Globus pallidus (tissue), 1 donor: ENCODE measurements around the gene TRABD2B.
A peak's percentile ranks its signal among the peaks of the same experiment; 100 is the strongest.

Source experiments
- DNase-seq: peaks from one replicate; pipeline ENCODE4 v3.0.0-alpha.2; 2015; ENCODE audit warnings: low spot score

Gene TRABD2B

DNA sequence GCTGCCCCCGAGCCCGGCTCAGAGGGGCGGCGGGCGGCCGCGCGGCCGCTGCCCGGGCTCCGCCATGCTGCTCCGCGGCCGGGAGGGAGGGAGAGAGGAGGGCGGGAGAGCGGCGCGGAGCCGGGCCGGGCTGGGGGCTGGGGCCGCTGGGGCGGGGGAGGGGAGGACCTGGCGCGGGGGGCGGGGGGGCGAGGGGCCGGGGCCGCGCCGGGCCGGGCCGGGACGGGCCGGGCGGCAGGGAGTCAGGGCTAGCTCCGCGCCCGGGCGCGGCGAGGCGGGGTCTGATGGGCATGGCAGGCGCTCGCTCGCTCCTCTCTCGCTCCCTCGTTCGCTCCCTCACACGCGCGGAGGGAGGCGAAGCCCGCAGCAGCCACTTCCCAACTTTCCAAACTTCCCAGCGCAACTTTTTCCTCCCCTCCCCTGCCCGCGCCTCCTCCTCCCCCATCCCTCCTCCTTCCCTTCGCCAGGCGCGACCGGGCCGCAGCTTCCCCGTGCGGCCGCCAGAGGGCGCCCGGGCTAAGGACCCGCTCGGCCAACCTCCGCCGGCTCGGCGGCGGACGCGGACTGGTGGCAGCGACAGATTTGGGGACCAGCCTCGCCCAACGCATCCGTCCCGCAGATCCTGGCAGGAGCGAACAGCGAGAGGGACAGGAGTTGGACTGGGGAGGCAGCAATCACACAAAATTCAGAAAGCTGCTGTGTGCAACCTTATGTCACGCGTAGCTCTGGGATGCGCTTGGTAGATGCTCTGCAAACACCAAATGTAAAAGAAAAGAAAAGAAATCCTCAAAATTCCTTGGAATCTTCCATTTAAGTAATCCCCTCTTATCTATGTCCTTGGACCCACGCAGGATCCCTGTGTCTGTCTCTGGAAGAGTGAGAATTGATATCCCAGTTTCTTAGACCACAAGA is at the start of gene TRABD2B:
Gene TRABD2B (minus strand): TSS at position 97 of the 912 bp plus-strand sequence.
- peak; percentile 63 for DNase-seq

DNA sequence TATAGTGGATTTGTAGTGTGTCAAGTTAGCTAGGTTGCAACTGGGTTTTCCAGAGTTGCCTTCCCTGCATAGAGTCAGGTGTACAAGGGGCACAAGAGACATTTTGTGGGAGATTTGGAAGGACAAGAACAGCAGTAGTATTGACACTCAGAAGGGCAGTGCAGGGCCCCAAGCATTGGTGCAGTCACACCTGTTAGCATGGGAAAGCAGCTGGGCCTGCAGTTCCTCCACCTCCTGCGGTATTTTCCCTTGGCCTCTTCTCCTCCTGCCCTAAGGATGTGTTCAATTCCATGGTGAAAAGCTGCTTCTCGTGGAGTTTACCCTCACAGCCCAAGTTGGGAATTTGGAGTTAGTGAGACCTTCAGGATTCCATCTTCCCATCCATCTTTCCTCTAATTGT is 47.1 kb upstream of the TRABD2B start:
- no peak for DNase-seq

DNA sequence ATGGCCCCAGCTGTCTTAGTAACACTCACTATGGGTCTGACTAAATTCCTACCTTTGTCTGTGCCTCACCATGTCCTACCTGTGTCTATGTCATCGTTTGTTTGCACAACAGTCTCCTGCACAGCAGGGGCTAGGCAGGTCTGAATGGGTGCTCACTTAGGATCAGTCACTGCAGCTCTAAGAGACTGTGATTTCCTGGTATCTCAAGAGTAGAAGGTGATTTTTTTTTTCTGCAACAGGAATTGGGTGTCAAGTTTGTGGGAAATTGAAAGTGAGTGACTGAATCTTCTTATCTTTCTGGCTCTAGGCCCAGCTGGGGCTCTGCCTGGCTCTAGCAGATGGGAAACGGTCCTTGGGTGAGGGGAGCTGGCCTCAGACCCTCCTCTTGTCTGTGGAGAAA is 46.4 kb upstream of the TRABD2B start:
- DNase-seq, result no peak

DNA sequence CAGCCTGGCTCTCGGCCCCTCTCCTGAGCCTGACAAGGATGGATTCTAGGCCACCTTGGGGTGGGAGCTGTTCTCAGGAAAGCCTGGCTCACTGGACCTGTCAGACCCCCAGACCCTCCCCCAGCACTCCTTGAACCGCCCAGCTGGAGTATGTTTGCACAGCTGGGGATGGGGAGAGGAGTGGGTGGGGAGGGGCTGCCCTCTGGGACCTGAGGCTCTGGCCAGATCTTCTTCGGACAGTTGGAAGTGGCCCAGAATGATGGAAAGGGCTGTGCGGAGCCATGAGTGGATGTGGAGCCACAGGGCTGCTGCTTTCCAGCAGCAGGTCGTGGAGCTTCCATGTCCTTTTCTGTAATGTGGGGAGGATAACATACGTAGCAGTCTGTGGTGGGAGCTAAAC is 43.0 kb upstream of the TRABD2B start:
- DNase-seq, result no peak

DNA sequence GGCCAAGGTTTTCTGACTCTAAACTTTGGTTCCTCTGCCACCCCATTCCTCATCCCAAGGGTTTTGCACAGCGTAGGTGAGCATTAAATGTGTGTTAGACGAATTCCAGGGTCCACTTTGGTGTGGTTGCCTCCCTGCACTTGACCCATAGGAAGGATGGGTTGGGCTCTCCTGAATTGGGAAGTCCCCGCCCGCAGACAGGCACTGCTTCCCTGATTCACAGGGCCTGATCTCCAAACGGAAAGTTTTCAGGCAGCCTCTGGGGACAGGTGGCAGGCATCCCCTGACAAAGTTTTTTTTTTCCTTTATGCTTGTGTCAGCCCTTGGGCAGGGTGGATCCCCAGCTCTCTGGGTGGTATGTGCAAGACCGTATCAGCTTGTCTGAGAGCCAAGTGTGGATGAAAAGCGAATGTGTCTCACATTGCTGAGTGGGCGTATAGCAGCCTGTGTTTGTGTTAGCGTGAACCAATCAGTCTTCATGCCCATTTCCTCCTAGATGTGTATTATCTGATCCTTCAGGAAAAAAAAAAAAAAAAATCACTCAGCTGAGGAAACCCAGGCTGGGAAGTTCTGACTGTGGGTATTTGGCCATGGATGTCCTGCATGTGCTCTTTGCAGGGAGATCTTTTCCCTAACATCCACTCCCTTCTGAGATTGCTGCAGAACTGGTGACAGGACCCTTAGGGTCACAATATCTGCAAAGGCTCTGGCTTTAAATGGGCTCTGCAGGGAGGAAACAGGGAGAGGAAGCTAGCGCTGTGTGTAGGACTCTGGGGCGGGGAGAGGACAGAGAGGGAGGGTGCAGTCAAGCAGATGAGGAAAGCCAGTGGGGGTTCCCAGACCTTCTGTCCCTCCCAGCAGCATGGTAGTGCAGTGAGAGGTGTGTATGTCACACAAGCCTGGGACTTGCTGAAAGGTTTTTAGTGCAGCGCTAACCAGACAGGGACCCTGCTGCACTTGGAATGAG is 42.2 kb upstream of the TRABD2B start:
- DNase-seq, result no peak

DNA sequence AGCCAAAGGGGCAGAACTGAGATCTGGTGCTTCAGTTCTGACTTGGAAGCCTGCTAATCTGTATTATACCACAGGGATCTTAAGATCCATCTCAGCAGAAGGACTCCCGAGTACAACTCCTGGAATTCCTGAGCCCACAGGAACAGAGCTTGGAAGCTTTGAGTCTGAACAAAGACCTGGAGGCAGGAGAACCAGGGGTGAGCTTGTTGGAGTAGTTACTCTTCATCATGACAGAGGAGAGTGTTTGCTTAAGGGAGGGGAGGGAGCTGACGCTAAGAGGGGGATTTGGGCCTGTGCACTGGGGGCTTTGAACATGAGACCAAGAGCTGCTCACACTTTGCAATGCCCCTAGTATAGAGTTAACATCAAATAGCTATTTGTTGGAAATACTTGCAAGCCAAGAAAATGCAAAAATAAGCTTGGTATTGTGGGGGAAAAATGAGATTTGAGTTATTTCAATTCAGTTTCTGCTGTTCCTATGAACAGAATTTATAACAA is 41.1 kb upstream of the TRABD2B start:
- no peak for DNase-seq

DNA sequence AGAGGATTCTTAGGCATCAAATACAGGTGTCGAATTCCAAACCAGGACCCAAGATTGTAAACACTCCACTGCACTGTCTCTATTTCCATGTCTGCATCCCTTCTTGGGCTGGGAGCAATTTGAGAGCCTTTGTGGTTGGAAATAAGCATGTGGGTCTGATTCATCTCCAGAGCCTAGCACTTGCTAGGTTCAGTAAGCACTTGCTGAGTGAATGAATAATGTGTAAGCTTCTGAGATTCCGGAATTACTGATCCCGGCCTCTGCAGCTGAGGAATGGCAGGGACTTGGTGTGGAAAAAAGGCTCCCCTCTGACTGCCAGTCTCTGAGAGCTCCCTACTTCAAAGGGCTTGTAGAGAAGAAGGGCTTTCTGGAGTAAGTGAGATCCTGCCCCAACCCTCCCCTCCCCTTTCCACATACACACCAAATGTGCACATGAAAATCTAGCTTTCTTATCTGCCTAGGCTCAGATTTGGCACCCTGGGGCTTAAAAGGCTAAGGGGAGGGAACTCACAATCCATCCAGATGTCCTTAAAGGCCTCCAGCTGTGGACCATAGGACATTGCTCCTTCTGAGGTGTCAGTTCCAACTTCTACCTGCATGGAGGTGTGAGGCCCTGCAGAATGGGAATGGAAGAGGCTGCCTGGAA is 39.6 kb upstream of the TRABD2B start:
- no peak for DNase-seq

DNA sequence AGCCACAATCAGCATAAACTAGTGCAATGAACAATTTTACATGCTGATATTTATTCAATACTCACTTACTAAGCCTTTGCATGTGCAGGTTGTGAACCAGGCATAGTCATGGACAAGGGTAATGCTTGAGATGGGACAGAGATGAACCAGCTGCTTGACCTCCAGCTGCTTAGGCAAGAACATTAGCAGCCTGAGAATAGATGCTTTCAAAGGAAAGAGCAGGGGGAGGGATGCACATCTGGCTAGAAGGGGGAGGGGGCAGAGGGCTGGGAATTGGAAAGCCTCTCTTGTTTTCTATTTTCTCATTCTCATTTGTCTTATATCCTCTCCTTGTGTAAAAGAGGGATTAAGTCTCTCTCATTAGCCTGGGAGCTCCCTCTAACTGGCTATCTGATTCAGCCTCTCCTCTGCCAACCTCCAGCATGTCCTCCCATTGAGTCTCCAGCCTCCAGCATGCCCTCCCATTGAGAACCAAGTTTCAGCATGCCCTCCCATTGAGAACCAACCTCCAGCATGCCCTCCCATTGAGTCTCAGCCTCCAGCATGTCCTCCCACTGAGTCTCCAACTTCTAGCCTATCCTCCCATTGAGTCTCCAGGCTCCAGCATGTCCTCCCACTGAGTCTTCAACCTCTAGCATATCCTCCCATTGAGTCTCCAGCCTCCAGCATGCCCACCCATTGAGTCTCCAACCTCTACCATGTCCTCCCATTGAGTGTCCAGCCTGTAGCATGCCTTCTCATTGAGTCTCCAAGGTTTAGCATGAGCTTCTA is 38.4 kb upstream of the TRABD2B start:
- DNase-seq, result peak; percentile 60

DNA sequence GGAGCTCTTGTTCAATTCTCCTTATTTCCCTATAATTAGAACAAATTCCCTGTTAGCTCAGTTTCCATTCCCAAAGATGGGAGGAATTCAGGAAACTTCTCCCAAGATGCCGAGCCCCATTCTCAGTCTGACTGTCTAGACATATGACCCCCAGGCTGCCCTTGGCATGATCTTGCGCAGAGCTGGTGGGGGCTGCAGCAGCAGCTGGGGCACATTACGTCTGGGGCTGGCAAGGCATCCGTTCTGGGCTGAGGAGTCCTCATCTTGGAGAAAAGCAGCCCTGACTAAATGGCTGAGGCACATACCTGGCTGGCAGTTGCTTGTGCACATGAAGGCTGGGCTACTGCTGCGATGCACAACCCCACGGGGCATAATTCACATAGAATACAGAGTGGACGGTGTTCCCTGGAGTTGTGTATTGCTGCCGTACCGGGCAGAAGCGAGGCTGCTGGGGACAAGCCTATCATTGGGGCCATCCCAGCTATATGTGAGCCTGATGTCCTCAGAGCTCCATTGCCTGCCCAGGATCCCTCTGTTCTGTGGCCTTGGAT is 36.4 kb upstream of the TRABD2B start:
- DNase-seq, result no peak

DNA sequence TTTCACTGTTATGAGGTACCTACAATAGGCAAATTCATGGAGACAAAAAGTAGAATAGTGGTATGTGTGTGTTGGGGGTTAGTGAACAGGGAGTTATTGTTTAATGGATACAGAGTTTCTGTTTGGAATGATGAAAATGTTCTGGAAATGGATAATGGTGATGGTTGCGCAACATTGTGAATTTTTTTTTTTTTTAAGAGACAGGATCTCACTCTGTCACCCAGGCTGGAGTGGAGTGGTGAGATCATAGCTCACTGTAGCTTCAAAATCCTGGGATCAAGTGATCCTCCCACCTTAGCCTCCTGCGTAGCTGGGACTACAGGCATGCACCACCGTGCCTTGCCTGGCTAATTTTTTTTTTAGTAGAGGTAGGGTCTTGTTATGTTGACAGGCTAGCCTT is 34.5 kb upstream of the TRABD2B start:
- DNase-seq, result no peak

DNA sequence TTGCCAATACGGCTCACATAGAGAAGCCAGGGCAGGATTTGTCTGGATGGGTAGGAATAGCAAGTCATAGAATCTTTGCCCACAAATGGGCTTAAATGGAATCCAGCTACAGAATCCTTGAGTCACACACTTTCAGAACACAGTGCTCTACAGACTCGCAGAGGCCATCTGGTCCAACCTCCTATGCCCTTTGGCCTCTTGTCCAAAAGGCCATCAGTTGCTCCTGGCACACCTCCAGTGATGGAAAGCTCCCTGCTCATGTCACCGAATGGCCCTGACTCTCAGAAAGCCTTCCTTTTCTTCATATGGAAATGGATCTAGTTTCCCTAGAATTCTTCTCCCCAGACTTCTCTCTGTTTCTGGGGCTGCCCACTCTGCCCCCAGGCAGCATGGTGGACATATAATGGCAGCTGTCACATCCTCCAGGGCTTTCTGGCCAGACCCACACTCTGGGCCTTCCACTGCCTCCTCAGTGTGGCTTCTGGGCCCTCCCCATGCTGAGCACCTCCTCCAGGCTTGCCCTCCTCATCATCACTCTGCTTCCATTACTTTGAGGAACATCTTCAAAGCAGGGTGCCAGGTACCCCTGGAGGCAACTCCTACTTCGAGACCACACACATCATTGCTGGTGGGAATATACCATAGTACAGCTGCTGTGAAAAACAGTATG is 33.6 kb upstream of the TRABD2B start:
- no peak for DNase-seq

DNA sequence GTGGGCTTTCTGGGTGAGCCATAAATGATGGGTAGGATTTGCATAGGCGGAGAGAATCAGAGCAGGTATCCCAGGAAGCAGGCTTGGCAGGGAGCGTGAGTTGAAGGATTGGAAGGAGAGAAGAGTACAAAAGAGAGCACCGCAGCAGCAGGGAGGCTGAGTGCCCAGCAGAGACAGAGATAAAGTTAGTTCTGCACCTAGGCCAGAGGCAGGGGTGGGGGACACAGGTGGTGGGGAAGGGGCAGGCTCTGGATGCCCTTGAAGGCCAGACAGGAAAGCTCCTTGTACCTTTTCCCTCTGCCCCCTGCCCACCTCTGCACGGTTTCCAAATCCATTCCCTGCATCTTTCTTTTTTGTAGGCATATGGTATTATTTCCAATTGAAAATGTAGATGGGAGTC is 33.0 kb upstream of the TRABD2B start:
- DNase-seq, result no peak

DNA sequence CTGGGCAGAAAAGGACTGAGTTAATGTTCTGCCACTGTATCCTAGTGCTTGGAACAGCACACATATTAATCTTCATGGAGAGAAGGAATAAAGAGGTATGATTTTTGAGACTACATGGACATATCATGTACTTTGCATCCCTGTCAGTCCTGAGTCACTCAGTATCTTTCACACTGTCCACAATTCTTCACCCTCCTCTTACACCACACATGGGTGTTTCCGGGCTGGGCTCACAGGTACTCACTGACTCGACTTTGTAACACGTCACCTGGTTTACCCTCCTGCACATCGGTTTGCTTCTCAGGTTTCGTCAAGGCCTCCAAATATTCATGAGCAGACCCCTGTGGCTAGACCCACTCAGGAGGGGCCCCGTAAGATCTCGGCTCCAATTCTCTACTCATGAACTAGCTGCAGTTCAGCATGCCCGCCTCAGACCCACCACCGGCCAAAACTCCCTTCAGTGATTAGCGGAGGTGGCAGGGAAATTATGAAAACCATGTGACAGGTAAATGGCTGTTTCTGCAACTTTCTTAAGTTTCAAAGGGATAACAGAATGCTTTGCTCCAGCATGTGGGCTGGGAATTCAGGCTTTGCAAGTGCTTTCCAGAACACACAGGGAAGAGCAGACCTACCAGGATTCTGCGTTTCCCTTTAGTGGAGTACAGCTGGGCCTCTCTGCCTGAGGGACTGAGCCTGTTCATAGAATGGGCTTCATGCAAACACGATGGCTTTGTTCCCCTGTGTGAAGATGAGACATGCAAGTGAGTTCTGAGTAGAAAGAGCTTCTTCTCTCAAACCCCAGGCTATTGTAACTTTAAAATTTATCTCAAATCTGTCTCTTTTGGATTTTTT is 31.3 kb upstream of the TRABD2B start:
- DNase-seq, result no peak

DNA sequence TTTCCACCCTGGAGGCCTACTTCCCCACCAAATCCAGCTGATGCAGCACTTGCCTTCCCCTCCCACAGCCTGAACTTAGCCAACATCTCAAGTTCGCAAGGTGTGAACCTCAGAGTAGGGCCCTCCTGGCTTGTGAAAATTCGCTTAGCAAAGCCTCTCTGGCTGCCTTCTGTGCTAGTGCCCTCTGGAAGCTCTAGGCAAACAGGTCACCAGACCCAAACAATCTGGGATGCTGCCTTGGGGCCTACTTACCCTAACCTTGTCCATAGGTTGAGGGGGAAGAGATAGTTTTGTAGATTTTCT is 30.3 kb upstream of the TRABD2B start:
- DNase-seq, result no peak

DNA sequence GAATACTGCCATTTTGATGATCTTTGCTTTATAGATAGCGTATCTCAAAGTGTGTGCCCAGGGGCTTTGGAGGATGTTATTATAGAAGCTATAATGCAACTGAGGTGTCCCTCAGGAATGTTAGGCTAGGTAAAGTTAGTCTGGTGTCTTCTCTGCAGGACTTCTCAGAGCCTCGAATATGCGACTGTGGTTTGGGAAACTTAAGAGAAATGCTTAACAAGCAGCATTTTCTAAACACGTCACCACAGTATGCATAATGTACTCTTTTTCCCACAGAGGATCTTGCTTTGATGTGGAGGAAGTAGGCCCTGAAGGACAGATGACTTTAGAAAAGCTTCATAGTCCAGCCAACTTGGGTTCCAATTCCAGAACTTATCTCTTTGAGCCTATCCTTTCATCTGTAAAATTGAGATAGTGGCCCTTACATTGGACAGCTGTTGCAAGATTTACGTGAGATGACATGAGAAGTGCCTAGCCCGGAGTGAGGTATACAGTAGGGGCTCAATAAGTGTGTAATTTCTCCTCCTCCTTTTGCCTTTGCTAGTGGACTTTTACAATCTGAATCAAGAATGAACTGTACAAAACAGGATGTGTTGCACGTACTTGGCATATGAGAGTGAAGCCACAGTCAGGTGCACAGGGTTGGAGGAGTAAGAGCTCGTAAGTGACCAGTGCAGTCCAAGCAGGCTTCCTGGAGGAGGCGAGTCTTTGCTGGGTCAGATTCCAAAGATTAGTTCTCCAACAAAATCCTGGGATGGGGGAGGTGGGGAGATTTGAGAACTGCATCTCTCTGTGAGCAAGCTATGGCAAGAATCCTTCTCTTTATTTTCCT is 29.7 kb upstream of the TRABD2B start:
- no peak for DNase-seq

DNA sequence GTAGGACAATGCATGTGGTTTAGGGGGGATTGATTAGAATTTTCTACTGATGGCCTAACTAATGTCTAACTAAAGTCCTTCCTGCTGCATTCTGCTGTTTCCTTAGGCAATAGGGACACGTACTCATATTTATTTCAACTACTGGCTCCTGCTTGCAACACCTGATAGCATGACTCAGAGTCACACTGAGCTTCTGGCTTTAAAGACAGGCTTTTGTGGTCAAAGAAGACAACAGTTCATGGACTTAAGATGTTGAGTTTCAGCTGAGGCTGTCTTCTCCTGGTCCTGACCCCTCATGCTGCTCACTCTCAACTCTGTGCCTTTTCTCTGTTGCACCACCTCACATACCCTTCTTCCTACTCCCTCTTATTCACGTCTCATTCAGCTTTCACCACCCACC is 29.1 kb upstream of the TRABD2B start:
- DNase-seq, result no peak

DNA sequence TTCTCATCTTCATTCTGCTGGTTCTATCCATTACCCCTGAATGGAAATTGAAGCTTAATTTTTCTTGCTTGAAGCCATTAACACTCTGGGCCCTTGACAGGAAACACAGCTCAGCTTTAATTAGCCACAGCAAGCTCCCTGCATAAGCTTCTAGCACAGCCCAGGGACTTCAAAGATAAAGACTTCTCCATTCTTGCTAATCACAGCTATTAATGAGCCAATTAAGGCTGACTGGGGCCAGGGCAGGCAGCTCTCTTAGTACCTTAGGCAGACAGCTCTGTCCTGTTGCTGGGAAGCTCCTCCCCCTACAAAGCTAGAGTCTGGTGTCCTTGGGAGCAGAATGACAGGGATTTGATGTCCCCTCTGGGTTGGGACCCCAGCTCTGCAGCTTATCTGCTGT is 27.9 kb upstream of the TRABD2B start:
- no peak for DNase-seq

DNA sequence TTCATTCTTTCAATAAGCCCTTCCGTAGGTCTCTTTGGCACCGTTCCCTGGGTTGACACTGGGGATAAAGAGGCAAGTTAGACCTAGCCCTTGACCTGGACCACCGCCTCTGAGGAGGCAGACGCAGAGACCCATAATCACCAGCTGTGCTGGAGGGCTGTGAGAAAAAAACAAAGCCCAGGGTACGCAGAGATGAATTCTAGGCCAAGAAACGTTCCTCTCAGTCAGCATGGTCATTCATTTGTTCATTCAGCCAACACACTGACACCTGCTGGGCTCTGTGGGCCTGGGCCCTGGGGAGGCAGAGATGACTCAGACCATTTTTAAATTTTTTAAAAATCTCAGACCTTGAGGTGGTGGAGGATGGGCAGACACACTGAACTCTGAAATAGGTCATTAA is 26.3 kb upstream of the TRABD2B start:
- no peak for DNase-seq

DNA sequence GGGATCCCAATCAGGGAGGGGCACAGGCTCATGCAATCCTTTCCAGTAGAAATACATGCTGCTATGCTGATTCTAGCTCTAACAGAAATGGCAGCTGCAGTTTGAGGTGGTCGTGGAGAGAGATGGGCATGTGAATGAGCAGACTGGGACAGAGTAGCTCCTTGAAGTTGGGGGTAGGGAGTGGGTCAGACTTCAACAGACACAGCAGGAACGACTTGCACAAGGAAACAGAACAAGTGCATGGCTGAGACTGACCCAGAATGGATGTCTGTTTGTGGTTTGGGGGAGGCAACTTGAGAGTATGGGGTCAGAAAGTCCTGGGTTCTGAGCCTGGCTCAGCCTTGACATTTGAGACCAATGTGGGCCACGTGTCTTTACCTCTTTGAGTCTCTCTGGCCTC is 25.1 kb upstream of the TRABD2B start:
- no peak for DNase-seq
